ENCODE measurements around the gene MT1A.
A peak's percentile ranks its signal among the peaks of the same experiment; 100 is the strongest.

The MT1A gene

DNA sequence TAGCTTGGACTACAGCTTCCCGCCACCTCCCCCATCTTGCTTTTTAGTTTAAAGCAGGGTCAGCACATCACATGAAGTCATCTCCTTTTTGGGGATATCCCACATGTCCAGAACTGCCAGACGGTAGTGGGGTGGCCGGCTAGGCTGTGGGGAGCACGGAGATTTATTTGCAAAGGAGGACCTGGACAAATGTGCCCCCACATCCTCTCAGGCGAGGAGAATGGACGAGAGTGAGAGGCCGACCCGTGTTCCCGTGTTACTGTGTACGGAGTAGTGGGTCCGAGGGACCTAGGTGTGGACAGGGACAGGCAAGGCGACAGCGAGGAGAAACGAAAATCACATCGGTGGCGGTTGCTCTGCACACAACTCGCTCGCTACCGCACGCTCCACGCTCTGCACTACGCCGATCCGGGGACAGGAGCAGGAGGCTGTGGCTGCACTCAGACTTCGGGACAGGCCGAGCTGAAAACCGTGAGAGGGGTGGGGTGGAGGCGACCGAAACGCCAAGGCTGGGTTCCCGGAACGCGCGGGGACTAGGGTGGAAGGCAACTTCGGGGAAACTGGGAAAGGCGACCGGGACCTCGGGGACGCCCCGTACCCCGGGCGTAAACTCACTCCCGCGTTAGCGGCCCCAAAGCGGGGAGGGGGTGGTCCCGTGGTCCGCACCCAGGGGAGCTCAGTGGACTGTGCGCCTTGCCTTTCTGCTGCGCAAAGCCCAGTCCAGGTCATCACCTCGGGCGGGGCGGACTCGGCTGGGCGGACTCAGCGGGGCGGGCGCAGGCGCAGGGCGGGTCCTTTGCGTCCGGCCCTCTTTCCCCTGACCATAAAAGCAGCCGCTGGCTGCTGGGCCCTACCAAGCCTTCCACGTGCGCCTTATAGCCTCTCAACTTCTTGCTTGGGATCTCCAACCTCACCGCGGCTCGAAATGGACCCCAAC, at the start of gene MT1A:
TSS of gene MT1A (plus strand) at position 853 of the 937 bp plus-strand sequence. CDS start at position 926, 73 bp downstream.
- DNase-seq = no peak

DNA sequence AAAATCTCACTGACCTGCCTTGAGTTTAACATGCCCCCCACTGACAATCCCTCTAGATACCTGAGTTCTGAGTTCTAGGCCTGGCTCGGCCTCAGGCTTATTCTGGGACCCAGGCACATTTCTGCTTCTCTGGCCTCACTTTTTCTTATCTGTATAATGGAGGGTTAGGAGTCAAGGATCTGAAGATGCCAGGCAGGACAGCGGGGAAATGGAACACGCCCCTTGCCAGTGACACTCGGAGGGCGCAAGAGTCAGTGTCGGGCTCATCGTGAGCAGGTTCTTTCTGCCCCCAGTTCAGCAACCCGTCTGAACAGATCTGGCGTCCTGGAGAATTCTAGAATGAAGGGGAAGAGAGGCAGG, 49.7 kb upstream of the MT1A start:
- DNase-seq = no peak

DNA sequence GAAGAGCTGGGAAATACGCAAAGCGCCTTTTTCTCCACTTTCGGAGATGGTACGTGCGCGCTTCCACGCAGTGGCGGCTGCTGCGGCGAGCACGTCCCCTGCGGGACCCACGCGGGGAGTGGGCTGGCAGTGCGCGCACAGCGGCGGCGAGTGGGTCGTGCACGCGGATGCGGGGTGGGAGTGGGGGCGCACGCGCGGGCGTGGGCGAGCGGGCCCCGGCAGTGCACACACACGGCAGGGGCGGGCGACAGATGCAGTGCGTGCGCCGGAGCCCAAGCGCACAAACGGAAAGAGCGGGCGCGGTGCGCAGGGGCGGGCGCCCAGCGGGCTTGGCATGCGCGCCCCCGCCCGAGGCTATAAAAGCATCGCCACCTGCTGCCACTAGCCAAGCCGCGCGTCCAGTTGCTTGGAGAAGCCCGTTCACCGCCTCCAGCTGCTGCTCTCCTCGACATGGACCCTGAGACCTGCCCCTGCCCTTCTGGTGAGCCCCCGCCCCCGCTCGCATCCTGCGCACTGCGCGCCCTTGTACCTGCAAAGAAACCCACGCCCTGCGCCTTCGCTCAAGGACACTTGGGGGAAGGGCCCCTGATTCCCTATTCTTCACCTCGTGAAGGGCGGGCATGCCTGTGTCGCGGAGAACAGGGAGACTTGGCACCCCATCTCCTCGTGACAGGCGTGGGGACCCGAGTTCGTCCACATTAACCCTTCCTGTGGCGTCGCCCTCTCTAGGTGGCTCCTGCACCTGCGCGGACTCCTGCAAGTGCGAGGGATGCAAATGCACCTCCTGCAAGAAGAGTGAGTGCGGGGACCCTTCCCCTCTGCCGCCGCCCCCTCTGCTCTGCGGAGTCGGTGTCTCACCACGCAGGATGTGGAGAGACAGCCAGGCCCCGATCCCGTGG, 49.1 kb upstream of the MT1A start, which contains the start of gene MT3:
TSS of gene MT3 (plus strand) at position 388 of the 899 bp plus-strand sequence. CDS start at position 451, 63 bp downstream.
- DNase-seq = no peak

DNA sequence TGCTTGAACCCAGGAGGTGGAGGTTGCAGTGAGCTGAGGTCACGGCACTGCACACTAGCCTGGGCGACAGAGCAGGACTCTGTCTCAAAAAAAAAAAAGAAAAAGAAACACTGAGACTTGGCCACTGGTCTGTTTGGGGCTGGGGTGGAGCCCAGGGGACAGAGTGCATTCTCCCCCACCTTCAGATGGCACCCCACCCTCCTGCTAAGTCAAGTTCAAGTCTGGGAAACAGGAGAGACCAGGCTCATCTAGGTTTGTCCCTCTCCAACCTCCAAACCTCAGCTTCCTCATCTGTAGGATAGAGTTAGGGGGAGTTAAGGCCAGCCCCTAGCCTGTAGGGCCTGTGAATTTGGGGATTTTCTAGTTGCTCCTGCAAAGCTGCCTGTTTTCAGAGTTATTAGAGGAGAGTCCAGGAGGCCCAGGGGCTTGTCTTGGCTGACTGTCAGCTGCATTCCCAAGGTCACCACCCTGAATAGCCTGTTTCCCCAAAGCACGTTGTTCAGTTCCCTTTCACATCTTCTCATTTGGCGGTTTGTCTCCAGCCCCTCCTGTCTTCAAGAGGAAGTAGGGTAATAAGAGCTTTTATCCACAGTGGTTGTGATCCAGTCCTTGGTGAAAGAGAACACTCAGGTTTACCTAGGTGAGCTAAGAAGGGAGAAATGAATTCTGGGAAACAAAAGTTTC, 46.9 kb upstream of the MT1A start:
- no peak for DNase-seq

DNA sequence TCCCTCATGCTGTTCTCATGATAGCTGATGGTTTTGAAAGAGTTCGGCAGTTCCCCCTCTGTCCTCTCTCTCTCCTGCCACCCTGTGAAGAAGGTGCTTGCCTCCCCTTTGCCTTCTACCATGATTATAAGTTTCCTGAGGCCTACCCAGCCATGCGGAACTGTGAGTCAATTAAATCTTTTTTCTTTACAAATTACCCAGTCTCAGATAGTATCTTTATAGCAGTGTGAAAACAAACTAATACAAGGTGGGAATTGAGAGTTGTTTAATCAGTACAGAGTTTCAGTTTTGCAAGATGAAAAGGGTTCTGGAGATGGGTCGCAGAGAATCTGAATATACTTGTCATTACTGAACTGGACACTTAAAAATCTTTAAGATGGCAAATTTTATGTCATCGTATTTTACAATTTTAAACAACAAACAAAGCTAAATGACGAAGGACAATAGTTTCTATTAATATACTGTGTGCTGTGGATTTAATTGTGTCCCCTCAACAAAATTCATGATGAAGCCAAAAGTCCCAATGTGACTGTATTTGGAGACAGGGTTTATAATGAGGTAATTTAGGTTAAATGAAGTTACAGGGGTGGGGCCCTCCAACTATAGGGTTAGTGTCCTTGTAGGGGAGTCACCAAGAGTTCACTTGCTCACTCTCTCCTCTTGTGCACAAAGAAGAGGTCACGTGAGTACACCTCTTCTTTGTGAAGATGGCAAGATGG, 44.7 kb upstream of the MT1A start:
- no peak for DNase-seq

DNA sequence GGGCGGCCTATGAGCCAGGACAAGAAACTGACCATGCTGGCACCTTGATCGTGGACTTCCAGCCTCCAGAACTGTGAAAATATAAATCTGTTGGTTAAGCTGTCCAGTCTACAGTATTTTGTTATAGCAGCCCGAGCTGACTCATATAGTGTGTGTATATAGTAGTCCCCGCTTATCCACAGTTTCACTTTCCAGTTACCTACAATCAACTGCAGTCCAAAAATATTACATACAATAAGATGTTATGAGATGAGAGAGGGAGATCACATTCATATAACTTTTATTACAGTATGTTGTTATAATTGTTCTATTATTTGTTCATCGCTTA, 44.2 kb upstream of the MT1A start:
- no peak for DNase-seq

DNA sequence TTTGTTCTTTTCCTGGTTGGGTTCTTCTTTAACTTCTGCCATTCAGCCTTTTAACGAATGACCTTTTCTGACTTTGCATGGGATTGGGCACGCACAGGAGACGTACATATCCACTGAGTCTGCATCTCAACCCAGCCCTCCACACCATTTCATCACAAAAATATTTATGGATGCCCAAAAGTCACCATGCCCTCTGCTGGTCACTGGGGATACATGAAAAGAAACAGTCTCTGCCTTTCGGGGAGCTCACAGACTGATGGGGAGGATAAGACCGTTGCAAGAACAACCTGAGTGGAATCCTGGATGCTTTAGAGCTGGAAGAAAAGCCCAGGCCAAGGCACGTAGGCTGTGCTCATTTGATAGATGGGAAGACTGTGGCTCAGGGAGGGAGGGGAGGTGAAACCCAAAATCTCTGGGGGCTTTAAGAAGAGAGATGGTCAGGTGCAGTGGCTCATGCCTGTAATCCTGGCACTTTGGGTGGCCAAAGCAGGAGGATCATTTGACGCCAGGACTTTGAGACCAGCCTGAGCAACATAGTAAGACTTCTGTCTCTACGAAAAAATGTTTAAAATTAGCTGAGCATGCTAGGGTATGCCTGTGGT, 38.0 kb upstream of the MT1A start:
- DNase-seq = peak; percentile 54

DNA sequence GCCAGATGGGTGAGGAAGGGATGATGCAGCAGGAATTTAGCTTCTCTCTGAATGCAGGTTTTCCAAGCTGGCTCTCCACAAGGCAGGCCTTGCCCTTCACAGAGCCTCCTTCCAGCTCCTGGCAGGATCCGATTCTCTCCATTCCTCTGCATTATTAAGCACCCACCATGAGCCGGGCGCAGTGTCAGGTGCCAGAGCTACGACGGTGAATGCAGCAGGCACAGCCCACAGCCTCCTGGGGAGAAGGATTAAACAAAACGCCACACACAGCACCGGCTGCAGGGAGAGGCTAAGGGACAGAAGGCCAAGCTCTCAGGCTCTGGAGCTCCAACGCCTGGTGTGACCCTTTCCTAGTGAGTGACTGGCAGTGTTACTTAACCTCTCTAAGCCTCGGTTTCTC, 37.1 kb upstream of the MT1A start:
- DNase-seq = no peak

DNA sequence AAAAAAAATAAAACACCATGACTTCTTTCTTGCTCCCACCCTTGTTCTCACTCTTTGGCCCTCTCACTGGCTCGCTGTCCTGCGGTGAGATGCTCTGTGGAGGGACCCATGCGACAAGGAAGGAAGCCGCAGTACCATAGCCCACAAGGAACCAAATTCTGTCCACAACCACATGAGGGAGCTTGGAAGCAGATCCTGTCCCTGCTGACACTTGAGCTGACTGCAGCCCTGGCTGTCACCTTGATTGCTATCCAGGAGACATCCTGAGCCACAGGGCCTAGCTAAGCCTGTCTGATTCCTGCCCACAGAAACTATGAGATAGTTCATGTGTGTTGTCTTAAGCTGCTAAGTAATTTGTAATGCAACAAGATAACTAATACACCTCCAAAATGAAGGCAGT, 34.9 kb upstream of the MT1A start:
- no peak for DNase-seq

DNA sequence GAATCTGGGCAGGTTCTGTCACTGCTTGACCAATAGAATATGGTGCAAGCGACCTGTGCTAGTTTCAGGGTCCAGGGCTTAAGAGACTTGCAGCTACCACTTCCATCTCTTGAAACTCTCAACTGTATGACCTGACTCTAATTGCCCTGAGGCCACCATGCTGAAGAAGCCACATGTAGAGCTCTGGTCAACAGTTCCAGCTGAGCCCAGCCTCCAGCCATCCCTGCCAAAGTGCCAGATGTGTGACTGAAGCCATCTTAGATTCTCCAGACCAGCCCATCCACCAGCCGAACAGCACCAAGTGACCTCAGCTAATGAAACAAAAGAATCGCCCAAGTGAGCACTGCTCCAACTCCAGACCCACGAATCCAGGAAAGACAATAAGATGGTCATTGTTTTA, 33.5 kb upstream of the MT1A start:
- no peak for DNase-seq

DNA sequence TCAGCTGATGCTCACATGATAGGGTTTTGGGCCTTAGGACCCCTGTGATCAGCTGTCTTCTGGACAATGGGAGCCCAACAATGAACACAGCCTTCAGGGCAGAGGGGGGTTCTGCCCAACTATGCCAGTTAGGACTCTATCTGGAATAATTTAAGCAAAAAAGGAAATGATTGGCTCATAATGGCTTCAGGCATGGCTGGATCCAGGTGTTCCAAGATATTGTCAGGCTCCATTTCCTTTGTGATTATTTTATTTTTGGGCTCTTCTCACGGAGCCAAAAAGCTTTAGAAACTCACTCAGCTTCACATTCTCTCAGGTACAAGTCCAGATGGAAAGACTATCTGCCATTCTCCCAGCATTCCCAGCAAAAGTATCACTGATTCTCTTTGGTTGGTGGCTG, 33.0 kb upstream of the MT1A start:
- DNase-seq = no peak

DNA sequence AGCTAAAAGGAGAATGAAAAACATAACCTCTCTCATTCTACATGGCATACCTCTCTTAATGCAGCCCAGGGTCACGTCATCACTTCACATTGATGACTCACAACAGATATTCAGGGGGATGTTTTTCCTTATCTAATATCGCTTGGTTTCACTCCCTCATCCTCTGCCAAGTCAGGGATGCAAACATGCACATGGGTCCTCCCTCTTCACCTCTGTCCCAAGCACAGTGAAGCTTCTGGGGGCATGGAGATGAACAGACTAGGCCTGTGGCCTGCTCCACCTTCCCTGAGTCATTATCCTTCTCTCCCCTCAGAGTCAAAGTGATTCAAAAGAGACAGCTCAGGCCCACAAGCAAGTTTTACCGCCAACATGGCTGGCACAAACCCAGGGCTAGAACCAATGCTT, 32.4 kb upstream of the MT1A start:
- no peak for DNase-seq

DNA sequence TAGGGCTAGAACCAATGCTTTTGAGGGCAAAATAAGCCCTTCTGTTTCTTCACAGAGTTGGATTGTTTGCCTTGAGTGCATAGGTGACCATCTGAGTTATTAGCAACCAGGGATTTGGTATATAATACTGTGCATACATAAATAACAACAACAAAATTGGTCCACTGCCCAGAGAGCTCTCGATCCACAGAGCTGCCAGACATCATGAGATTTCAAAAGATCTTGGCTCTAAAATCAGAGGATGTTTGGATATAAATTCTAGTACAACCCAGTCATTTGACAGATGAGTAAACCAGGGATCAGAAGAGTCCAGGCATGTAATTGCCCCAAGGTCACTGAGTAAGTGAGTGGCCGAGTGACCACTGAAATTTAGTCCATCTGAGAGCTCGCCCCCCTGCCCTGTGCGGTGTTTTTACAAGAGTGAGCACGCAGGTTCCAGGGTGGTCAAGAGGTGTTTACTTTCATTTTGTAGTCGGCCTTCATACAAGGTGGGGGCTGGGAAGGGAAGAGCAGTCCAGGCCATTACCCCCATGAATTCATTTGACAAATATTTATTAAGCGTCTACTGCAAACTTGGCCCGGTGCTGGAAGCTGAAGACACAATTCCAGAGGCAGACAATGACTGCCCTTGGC, 31.9 kb upstream of the MT1A start:
- no peak for DNase-seq

DNA sequence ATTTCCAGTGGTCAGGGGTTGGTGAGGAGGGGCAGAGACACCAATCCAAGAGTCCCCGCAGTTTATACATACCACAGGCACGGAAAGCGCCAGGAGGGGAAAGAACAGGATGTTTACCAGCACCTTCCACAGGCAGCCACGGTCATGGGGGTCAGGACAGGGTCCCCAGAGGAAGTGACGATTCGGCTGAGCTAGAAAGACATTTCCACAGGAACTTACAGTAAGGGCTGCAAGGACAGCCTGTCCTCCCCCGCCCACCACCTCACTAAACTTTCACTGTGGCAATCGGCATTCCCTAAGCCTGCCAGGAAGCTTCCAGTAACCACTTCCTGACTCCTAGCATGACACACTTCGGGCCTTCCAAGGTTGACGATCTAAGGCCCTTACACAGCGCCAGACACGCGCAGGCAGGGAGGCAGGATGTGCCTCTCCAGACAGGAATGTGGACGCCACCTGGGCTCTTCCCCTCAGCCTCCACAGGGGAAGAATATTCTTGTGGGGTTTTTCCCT, 31.3 kb upstream of the MT1A start:
- DNase-seq = no peak

DNA sequence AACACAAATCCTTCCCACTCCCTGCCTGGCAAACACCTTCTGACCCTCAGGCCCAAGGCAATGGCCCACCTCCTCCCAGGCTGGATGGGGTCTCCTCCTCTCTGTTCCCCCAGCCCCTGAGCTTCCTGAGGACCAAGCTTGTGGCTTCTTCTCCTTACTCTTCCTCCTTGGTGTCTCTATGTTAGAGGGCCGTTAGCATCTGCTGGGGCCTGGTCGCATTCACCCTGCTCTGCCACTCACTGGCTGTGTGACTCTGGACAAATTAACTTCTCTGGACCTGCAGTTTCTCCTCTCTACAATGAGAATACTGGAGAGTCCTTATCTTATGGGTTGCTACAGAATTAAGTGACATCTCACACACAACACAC, 30.8 kb upstream of the MT1A start:
- DNase-seq = no peak

DNA sequence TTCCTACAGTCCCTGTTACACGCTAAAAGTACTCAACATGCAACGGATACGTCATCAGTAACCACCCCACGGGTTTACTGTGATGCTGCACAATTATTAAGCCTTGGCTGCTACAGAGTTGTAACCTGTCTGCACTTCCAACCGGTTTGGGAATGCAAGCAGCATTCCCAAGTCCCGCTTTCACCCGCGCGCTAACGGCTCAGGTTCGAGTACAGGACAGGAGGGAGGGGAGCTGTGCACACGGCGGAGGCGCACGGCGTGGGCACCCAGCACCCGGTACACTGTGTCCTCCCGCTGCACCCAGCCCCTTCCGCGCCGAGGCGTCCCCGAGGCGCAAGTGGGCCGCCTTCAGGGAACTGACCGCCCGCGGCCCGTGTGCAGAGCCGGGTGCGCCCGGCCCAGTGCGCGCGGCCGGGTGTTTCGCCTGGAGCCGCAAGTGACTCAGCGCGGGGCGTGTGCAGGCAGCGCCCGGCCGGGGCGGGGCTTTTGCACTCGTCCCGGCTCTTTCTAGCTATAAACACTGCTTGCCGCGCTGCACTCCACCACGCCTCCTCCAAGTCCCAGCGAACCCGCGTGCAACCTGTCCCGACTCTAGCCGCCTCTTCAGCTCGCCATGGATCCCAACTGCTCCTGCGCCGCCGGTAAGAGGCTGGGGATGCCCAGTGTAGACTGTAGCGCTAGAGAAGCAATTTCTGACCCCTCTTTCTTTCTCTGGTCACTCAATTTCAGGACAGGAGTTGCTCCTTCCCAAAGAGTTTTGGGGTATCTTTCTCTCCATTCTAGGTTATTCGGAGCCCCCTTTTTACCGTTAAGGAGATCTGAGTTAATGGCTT, 30.2 kb upstream of the MT1A start, which contains the start of gene MT2A:
TSS of gene MT2A (plus strand) at position 542 of the 833 bp plus-strand sequence. CDS start at position 614, 72 bp downstream.
- peak; percentile 84 for DNase-seq

DNA sequence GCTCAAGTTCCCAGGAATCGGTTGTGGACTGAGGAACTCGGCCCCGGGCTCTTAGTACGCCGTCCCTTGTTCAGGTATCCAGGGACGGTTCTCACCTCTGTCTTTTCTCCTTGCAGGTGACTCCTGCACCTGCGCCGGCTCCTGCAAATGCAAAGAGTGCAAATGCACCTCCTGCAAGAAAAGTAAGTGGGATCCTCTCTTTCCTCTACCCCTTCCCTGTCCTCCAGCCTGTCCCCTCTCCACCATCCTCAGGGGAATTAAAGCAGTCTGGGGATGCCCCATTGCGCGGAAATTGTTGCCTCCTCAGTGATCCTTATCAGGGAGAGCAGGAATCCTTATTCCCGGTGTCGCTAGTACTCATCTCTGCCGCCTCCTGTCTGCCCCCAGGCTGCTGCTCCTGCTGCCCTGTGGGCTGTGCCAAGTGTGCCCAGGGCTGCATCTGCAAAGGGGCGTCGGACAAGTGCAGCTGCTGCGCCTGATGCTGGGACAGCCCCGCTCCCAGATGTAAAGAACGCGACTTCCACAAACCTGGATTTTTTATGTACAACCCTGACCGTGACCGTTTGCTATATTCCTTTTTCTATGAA, 29.5 kb upstream of the MT1A start:
- no peak for DNase-seq

DNA sequence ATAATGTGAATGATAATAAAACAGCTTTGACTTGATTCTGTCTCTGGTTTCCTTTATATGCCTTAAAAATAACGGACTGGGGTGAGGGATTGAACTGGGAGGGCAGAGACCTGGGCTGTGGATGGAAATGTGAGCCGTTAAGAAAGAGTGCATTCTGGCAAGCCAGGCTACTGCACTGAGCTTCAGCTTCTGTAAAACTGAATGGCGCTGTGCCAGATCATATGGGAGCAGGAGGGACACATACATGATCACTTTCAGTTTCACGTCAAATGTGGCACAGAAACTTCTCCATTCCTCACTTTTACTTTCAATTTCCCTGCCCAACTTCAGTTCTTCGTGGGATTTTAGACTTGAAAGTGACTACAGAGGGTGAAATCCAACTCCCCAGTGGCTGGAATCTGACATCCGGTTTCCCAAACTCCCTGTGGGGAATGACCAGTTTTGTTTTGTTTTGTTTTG, 29.0 kb upstream of the MT1A start:
- DNase-seq = peak; percentile 78

DNA sequence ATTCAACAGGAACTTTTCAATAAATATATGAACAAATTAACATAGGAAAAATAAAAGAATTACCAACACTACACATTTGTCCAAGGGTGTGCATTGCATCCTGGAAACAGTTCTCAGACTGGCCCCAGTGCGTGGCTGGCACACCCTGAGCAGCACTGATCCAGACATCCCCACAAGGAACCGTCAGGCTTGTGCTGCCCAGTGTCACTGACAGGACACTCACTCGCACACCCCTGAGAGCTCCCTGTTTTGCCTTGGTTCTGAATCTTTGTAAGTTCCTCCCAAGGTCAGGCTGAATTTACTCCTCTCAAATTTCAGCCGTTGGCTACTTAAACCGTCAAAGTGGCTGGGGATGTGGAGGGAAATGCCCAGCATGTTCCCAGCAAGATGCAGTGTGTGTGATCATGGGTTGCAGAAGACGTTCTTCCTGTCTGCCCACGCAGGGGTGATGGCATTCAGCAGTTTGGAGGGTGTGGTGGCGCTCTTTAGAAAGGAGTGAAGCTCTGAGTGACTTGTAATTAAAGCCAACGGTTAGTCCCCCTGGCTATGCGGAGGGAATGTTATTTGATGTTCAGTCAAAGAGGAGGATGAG, 28.4 kb upstream of the MT1A start:
- peak; percentile 67 for DNase-seq
